H1 (cell line): ENCODE data around the gene KYNU. TPM values are rescaled to one million over a fixed set of nuclear protein-coding genes. Genes with fewer than 3 reads are reported as not detected.
A peak's percentile ranks its signal among the peaks of the same experiment; 100 is the strongest.

Source experiments
- CTCF ChIA-PET: fragments of 300-600 bp; sonication (Branson Sonifier 250); formaldehyde crosslinking; loops from one replicate; lab custom pipeline; 2021; ENCODE audit not compliant: partially characterized antibody; lab: Charles Lee
- POLR2A ChIA-PET: fragments of 300-600 bp; sonication (Branson Sonifier 250); formaldehyde crosslinking; loops from one replicate; lab custom pipeline; 2021; ENCODE audit warnings: inconsistent platforms; ENCODE audit not compliant: partially characterized antibody; lab: Charles Lee
- DNase-seq, 2 experiments: peaks; one replicate each; pipeline versions ENCODE4 v3.0.0 to v3.0.0-alpha.2; 2010 to 2022; ENCODE audit warnings: low spot score in 2 of 2, low read depth in 1 of 2, mixed read lengths in 1 of 2
- FAIRE-seq: peaks from 2 replicates; lab custom pipeline; 2011; peaks lifted over from hg19 to GRCh38; lab: Jason Lieb, UNC
- H2AFZ ChIP-seq: 2 replicates; pipeline ENCODE4 v1.8.1; 2012; ENCODE audit warnings: low read length, inconsistent platforms
- H2AK5ac ChIP-seq: 2 replicates; pipeline ENCODE4 v1.6.1; 2013; ENCODE audit warnings: low read depth, low read length
- H2BK120ac ChIP-seq: replicated peaks from 2 replicates; pipeline ENCODE3; 2013; ENCODE audit warnings: low read depth, low read length, inconsistent platforms
- H2BK12ac ChIP-seq: 2 replicates; pipeline ENCODE4 v1.6.1; 2013; ENCODE audit warnings: low read depth, low read length
- H2BK15ac ChIP-seq: 2 replicates; pipeline ENCODE4 v1.6.1; 2013; ENCODE audit warnings: low read length
- H2BK20ac ChIP-seq: 2 replicates; pipeline ENCODE4 v1.6.1; 2013; ENCODE audit warnings: low read length
- H2BK5ac ChIP-seq: 2 replicates; pipeline ENCODE4 v1.6.1; 2013; ENCODE audit warnings: low read depth, low read length
- H3K14ac ChIP-seq: 2 replicates; pipeline ENCODE4 v1.6.1; 2013; ENCODE audit warnings: inconsistent platforms; ENCODE audit not compliant: insufficient read length
- H3K18ac ChIP-seq: 2 replicates; pipeline ENCODE4 v1.6.1; 2013; ENCODE audit warnings: low read length; ENCODE audit errors: extremely low read depth
- H3K23ac ChIP-seq: 2 replicates; pipeline ENCODE4 v1.6.1; 2013; ENCODE audit warnings: inconsistent platforms; ENCODE audit not compliant: insufficient read length
- H3K23me2 ChIP-seq: 2 replicates; pipeline ENCODE4 v1.6.1; 2013; ENCODE audit warnings: low read depth, low read length
- H3K27ac ChIP-seq: 2 replicates; pipeline ENCODE4 v1.6.1; 2011; ENCODE audit warnings: low read depth, low read length, inconsistent platforms
- H3K27me3 ChIP-seq, 4 experiments: replicated peaks in 1 of 4; 1 replicate in 1 of 4; 2 replicates in 3 of 4; pipeline versions ENCODE4 v1.6.1 to v1.8.1; 2011 to 2013; ENCODE audit warnings: low read length in 3 of 4, mild to moderate bottlenecking in 3 of 4, inconsistent platforms in 2 of 4, mixed read lengths in 2 of 4, moderate library complexity in 1 of 4; ENCODE audit not compliant: control insufficient read depth in 3 of 4, insufficient read depth in 3 of 4; ENCODE audit errors: extremely low read depth in 1 of 4
- H3K36me3 ChIP-seq, 4 experiments: 2 replicates each; pipeline versions ENCODE4 v1.6.1 to v1.8.1; 2011 to 2013; ENCODE audit warnings: mild to moderate bottlenecking in 4 of 4, low read length in 3 of 4, moderate library complexity in 2 of 4, control low read depth in 1 of 4, inconsistent platforms in 1 of 4; ENCODE audit not compliant: insufficient read depth in 4 of 4, control insufficient read depth in 2 of 4
- H3K4ac ChIP-seq: replicated peaks from 2 replicates; pipeline ENCODE3; 2013; ENCODE audit warnings: low read length, low read depth, mixed read lengths, inconsistent platforms; ENCODE audit not compliant: insufficient read length
- H3K4me1 ChIP-seq, 4 experiments: replicated peaks in 1 of 4; 1 replicate in 1 of 4; 2 replicates in 3 of 4; pipeline versions ENCODE4 v1.6.1 to v1.8.1; 2011 to 2013; ENCODE audit warnings: low read length in 3 of 4, inconsistent platforms in 2 of 4, mixed read lengths in 1 of 4; ENCODE audit not compliant: insufficient read depth in 4 of 4, control insufficient read depth in 3 of 4
- H3K4me2 ChIP-seq, 2 experiments: 2 replicates each; pipeline versions ENCODE4 v1.6.1 to v1.8.1; 2011 to 2013; ENCODE audit warnings: low read depth in 2 of 2, low read length in 2 of 2, control low read depth in 1 of 2, inconsistent platforms in 1 of 2, mild to moderate bottlenecking in 1 of 2; ENCODE audit not compliant: insufficient read depth in 1 of 2
- H3K4me3 ChIP-seq, 4 experiments: fragments of 200-600, 300-600 bp in 1 of 4; sonication (generic), shearing (Covaris generic), sonication (Bioruptor Twin) in 1 of 4; 2 replicates each; pipeline versions ENCODE4 v1.5.1 to v1.8.1; 2011 to 2016; ENCODE audit warnings: low read length in 4 of 4, low read depth in 3 of 4, control low read depth in 2 of 4, inconsistent platforms in 2 of 4, mild to moderate bottlenecking in 2 of 4, mixed read lengths in 1 of 4, moderate library complexity in 1 of 4; ENCODE audit not compliant: insufficient read depth in 2 of 4; ENCODE audit errors: extremely low read depth in 1 of 4
- H3K56ac ChIP-seq: replicated peaks from 2 replicates; pipeline ENCODE3; 2013; ENCODE audit warnings: low read depth, mild to moderate bottlenecking, mixed read lengths, low read length, inconsistent platforms; ENCODE audit not compliant: insufficient read length
- H3K79me1 ChIP-seq: 2 replicates; pipeline ENCODE4 v1.6.1; 2013; ENCODE audit warnings: low read depth, low read length, control low read depth
- H3K79me2 ChIP-seq, 2 experiments: 2 replicates each; pipeline versions ENCODE4 v1.6.1 to v1.8.1; 2012 to 2013; ENCODE audit warnings: low read length in 2 of 2, mild to moderate bottlenecking in 2 of 2, inconsistent platforms in 1 of 2; ENCODE audit not compliant: insufficient read depth in 2 of 2, control insufficient read depth in 1 of 2
- H3K9ac ChIP-seq, 4 experiments: replicated peaks in 1 of 4; 1 replicate in 1 of 4; 2 replicates in 3 of 4; pipeline versions ENCODE4 v1.6.1 to v1.8.1; 2011 to 2013; ENCODE audit warnings: low read depth in 3 of 4, low read length in 3 of 4, control low read depth in 2 of 4, mild to moderate bottlenecking in 2 of 4, moderate library complexity in 2 of 4, inconsistent platforms in 1 of 4; ENCODE audit errors: extremely low read depth in 1 of 4
- H3K9me3 ChIP-seq, 2 experiments: 2 replicates each; pipeline versions ENCODE4 v1.6.1 to v1.8.1; 2012 to 2013; ENCODE audit warnings: mild to moderate bottlenecking in 2 of 2, moderate library complexity in 2 of 2, control low read depth in 1 of 2, inconsistent platforms in 1 of 2, low read depth in 1 of 2, low read length in 1 of 2, mixed read lengths in 1 of 2; ENCODE audit not compliant: insufficient read depth in 2 of 2
- H4K20me1 ChIP-seq, 2 experiments: replicated peaks in 1 of 2; 2 replicates each; pipeline versions ENCODE3 to v1.8.1; 2011 to 2013; ENCODE audit warnings: inconsistent platforms in 2 of 2, low read length in 2 of 2, mild to moderate bottlenecking in 1 of 2; ENCODE audit not compliant: insufficient read depth in 2 of 2, control insufficient read depth in 1 of 2
- H4K5ac ChIP-seq: 2 replicates; pipeline ENCODE4 v1.6.1; 2013; ENCODE audit warnings: low read length, low read depth, mixed read lengths, inconsistent platforms; ENCODE audit not compliant: insufficient read length
- H4K8ac ChIP-seq: 2 replicates; pipeline ENCODE4 v1.8.0; 2013; ENCODE audit warnings: mild to moderate bottlenecking, moderate library complexity, low read length, inconsistent platforms; ENCODE audit not compliant: insufficient read depth; ENCODE audit errors: extremely low read depth
- H4K91ac ChIP-seq: replicated peaks from 2 replicates; pipeline ENCODE3; 2013; ENCODE audit warnings: low read length, mixed read lengths, inconsistent platforms; ENCODE audit not compliant: insufficient read length
- BACH1 ChIP-seq: IDR thresholded peaks from 2 replicates; pipeline ENCODE4 v1.6.1; 2012; ENCODE audit warnings: low read length, improper control_type of control experiment
- CHD1 ChIP-seq: IDR thresholded peaks from 2 replicates; pipeline ENCODE4 v1.6.1; 2012; ENCODE audit warnings: low read depth, low read length, improper control_type of control experiment
- MAFK ChIP-seq: IDR thresholded peaks from 2 replicates; pipeline ENCODE4 v1.6.1; 2012; ENCODE audit warnings: low read depth, mild to moderate bottlenecking, improper control_type of control experiment, low read length
- NRF1 ChIP-seq: IDR thresholded peaks from 2 replicates; pipeline ENCODE4 v1.6.1; 2011; ENCODE audit warnings: mild to moderate bottlenecking, low read depth, low read length, improper control_type of control experiment
- PHF8 ChIP-seq: fragments of 200-600 bp; sonication (generic); conservative IDR thresholded peaks from 2 replicates; pipeline ENCODE4 v1.7.1; 2012; ENCODE audit warnings: low read depth, mild to moderate bottlenecking, inconsistent platforms, low read length, moderate library complexity
- SIRT6 ChIP-seq: IDR thresholded peaks from one replicate; pipeline ENCODE4 v1.7.1; 2012; ENCODE audit warnings: low read length, inconsistent platforms
- SP1 ChIP-seq: IDR thresholded peaks from 2 replicates; pipeline ENCODE4 v1.6.1; 2011; ENCODE audit warnings: low read depth, low read length
- SP2 ChIP-seq: IDR thresholded peaks from 2 replicates; pipeline ENCODE4 v1.6.1; 2012; ENCODE audit warnings: mild to moderate bottlenecking, low read length, inconsistent platforms
- WGBS, 2 experiments: shearing (Covaris generic) in 1 of 2; methylation state at CpG; one replicate each; pipeline versions ENCODE4 v1.1.6 to v1.1.7; 2013 to 2015; ENCODE audit warnings: low lambda C conversion rate in 2 of 2, mixed read lengths in 2 of 2, inconsistent platforms in 1 of 2, low coverage in 1 of 2, missing lambda C conversion rate in 1 of 2; ENCODE audit not compliant: insufficient replicate concordance in 2 of 2, insufficient coverage in 1 of 2, insufficient read length in 1 of 2; ENCODE audit errors: extremely low coverage in 1 of 2, missing lambda C conversion rate in 1 of 2; 5-methylcytosine and 5-hydroxymethylcytosine counted together
- polyA plus RNA-seq, 7 experiments: library from polyadenylated mRNA; depleted of rRNA in 3 of 7; stranded (reverse) in 5 of 7; unstranded in 2 of 7; fragments of >200 nt in 5 of 7; fragments of 200-250 nt in 2 of 7; gene quantifications; 1 replicate in 5 of 7; 2 replicates in 1 of 7; 4 replicates in 1 of 7; pipeline versions ENCODE4 v1.2.1 to v1.2.3, GENCODE V29; 2011 to 2013; ENCODE audit warnings: missing spikeins in 2 of 7, mixed read lengths in 2 of 7
- total RNA-seq: library from RNA; stranded (reverse); fragmentation: NEBNext Ultra II Directional; extraction: Animal tissue kit (Norgen Biotek cat#: 25700); gene quantifications from 2 replicates; pipeline ENCODE4 v1.2.1, GENCODE V29; 2021
- TF ChIP-seq, protein P1 (sequence below), 3 experiments: IDR thresholded peaks; 1 replicate in 2 of 3; 2 replicates in 1 of 3; pipeline versions ENCODE4 v1.5.1 to v1.6.1; 2011; ENCODE audit warnings: low read length in 3 of 3, mild to moderate bottlenecking in 3 of 3, inconsistent platforms in 2 of 3, low read depth in 1 of 3, moderate library complexity in 1 of 3; ENCODE audit not compliant: insufficient read depth in 1 of 3; ENCODE audit errors: control extremely low read depth in 1 of 3
- TF ChIP-seq, protein P2 (sequence below): IDR thresholded peaks from 2 replicates; pipeline ENCODE4 v1.6.1; 2012; ENCODE audit warnings: inconsistent platforms

Gene KYNU
- total and polyA plus RNA-seq, 2 of the 8 experiments (the other 6 are each of a cell fraction or from before 2014, with no cell fraction given): 0.09 to 0.13 TPM

- Histone ChIP-seq H3K23ac (no peak overlapping the region), H3K4me2 (no peak overlapping the region), H3K4me3 (no peak overlapping the region), H3K79me2 (no peaks in the 10 kb centered on the region), H3K79me1 (no peaks in the 10 kb centered on the region), H2BK120ac (no peak overlapping the region), H2BK12ac (no peak overlapping the region), H4K20me1 (no peaks in the 10 kb centered on the region), H3K4me1 (no peaks in the 10 kb centered on the region), H3K56ac (no peak overlapping the region), H4K8ac (no peak overlapping the region), H2BK20ac (no peak overlapping the region), H3K18ac (no peak overlapping the region), H3K27me3 (no peaks in the 10 kb centered on the region), H3K14ac (no peak overlapping the region), H2BK15ac (no peak overlapping the region), H3K9me3 (no peaks in the 10 kb centered on the region), H3K4ac (no peak overlapping the region), H3K27ac (no peak overlapping the region), H3K23me2 (no peaks in the 10 kb centered on the region), H2AK5ac (no peak overlapping the region), H4K91ac (no peak overlapping the region), H3K36me3 (no peaks in the 10 kb centered on the region), H4K5ac (no peak overlapping the region), H2AFZ (no peak overlapping the region), H2BK5ac (no peak overlapping the region), H3K9ac (no peak overlapping the region)
- no peak for DNase-seq
- WGBS, 2 experiments: 50% methylated on average over 5 of the region's 5 CpGs; no CpG with 5 or more reads in 1 of the 2 experiments
- peak; percentile 58 for FAIRE-seq
- ChIA-PET POLR2A (no interaction called here), CTCF (interaction anchor here (0.5 to 3.7 kb wide), 23 partner anchors 9 to 1296 kb away, joined by 3 to 24 read pairs (median 3); no protein-coding TSS in a partner anchor)
- TF ChIP-seq, protein P1, sequence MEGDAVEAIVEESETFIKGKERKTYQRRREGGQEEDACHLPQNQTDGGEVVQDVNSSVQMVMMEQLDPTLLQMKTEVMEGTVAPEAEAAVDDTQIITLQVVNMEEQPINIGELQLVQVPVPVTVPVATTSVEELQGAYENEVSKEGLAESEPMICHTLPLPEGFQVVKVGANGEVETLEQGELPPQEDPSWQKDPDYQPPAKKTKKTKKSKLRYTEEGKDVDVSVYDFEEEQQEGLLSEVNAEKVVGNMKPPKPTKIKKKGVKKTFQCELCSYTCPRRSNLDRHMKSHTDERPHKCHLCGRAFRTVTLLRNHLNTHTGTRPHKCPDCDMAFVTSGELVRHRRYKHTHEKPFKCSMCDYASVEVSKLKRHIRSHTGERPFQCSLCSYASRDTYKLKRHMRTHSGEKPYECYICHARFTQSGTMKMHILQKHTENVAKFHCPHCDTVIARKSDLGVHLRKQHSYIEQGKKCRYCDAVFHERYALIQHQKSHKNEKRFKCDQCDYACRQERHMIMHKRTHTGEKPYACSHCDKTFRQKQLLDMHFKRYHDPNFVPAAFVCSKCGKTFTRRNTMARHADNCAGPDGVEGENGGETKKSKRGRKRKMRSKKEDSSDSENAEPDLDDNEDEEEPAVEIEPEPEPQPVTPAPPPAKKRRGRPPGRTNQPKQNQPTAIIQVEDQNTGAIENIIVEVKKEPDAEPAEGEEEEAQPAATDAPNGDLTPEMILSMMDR (IDR thresholded peaks at IDR 0.05; ENCODE audit: control extremely low read depth in 1 of 3, insufficient read depth in 1 of 3, low read depth in 1 of 3, low read length in 3 of 3): peak in 2 of 3 experiments; percentile 85 to 92; a peak in 3 of 4 replicates
- TF ChIP-seq SP1 (no peak), MAFK (peak; percentile 23; the same call in 1 of the 2 replicates), BACH1 (no peak), PHF8 (no peak), SP2 (no peak), CHD1 (no peak), SIRT6 (no peak), NRF1 (no peak)
- TF ChIP-seq, protein P2, sequence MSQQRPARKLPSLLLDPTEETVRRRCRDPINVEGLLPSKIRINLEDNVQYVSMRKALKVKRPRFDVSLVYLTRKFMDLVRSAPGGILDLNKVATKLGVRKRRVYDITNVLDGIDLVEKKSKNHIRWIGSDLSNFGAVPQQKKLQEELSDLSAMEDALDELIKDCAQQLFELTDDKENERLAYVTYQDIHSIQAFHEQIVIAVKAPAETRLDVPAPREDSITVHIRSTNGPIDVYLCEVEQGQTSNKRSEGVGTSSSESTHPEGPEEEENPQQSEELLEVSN: no peak
These were observed 157.0 kb downstream of the KYNU start for GRCh38 chr2:143034292-143035074.
